Gastrocnemius medialis (tissue), 4 donors: ENCODE measurements around the gene CHAMP1.
"Not testable (repeated sequence)": the region's sequence is repeated elsewhere in the genome, so short reads cannot be mapped to it uniquely, and the experiment has no call there.

ENCODE experiments used
- CTCF ChIP-seq, 5 experiments: fragments of 450-650 bp in 3 of 5; fragments of 200-600 bp in 2 of 5; sonication (generic) in 2 of 5; IDR thresholded peaks in 4 of 5; conservative IDR thresholded peaks in 1 of 5; 1 replicate in 4 of 5; 2 replicates in 1 of 5; pipeline ENCODE4 v1.5.1; 2016 to 2019; ENCODE audit warnings: antibody characterized with exemption in 5 of 5, mild to moderate bottlenecking in 3 of 5, moderate library complexity in 3 of 5
- POLR2A ChIP-seq, 2 donors: fragments of 450-650 bp; IDR thresholded peaks; one replicate each; pipeline ENCODE4 v1.6.1; 2017; ENCODE audit warnings: antibody characterized with exemption in 2 of 2, mild to moderate bottlenecking in 2 of 2, moderate library complexity in 2 of 2

- TF ChIP-seq CTCF (IDR thresholded peaks at IDR 0.05 in 4 of 5, conservative IDR thresholded peaks at IDR 0.05 in 1 of 5); POLR2A (IDR thresholded peaks at IDR 0.05): not testable (repeated sequence)
Measured at GRCh38 chr13:114347256-114347655, 33.0 kb downstream of the CHAMP1 start.
